Liver (tissue), 3 donors: ENCODE measurements around the gene F8.

Experiments used
- JUND ChIP-seq, 2 donors: IDR thresholded peaks; 2 replicates each; pipeline ENCODE4 v1.6.1; 2016; ENCODE audit warnings: antibody characterized with exemption in 2 of 2
- RAD21 ChIP-seq, 2 donors: IDR thresholded peaks; 2 replicates each; pipeline ENCODE4 v1.6.1; 2016; ENCODE audit warnings: antibody characterized with exemption in 2 of 2, mild to moderate bottlenecking in 2 of 2
- TAF1 ChIP-seq: conservative IDR thresholded peaks from 2 replicates; pipeline ENCODE4 v1.6.1; 2016; ENCODE audit warnings: antibody characterized with exemption, mild to moderate bottlenecking
- YY1 ChIP-seq: IDR thresholded peaks from 2 replicates; pipeline ENCODE4 v1.6.1; 2016; ENCODE audit warnings: antibody characterized with exemption, mild to moderate bottlenecking
- TF ChIP-seq, protein P1 (sequence below): fragments of 150-350 bp; IDR thresholded peaks from 2 replicates; pipeline ENCODE4 v1.5.1; 2017; ENCODE audit warnings: improper control_type of control experiment, low read depth, low read length; ENCODE audit not compliant: missing input control
- TF ChIP-seq, protein P2 (sequence below): IDR thresholded peaks from 2 replicates; pipeline ENCODE4 v1.6.1; 2016; ENCODE audit warnings: antibody characterized with exemption
- TF ChIP-seq, protein P3 (sequence below): IDR thresholded peaks from 2 replicates; pipeline ENCODE4 v1.6.1; 2016; ENCODE audit warnings: antibody characterized with exemption, mild to moderate bottlenecking
- TF ChIP-seq, protein P4 (sequence below): IDR thresholded peaks from 2 replicates; pipeline ENCODE4 v1.6.1; 2016; ENCODE audit warnings: antibody characterized with exemption
- donor health status: healthy.
- donor health status: healthy.

DNA sequence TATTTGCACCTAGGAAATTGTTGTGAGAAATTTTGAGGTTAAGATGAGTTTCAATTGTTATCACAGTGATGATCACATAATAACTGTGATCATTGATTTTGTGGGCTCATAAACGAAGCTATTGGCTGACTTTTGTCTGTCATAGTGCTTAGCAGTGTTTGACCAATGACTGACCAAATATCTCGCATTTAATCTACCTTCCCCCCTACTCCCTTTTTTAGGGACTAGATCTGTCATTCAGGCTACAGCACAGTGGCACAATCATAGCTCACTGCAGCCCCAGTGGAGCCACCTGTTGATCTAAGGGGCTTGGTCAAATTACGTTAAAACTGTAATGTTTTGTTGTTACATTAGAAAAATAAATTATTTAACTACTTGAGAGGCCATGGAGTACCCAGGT is 5.6 kb upstream of the F8 start:
- TF ChIP-seq JUND (IDR thresholded peaks at IDR 0.05) (no peak), RAD21 (IDR thresholded peaks at IDR 0.05) (no peak), YY1 (no peak), TAF1 (no peak)
- TF ChIP-seq, protein P1, sequence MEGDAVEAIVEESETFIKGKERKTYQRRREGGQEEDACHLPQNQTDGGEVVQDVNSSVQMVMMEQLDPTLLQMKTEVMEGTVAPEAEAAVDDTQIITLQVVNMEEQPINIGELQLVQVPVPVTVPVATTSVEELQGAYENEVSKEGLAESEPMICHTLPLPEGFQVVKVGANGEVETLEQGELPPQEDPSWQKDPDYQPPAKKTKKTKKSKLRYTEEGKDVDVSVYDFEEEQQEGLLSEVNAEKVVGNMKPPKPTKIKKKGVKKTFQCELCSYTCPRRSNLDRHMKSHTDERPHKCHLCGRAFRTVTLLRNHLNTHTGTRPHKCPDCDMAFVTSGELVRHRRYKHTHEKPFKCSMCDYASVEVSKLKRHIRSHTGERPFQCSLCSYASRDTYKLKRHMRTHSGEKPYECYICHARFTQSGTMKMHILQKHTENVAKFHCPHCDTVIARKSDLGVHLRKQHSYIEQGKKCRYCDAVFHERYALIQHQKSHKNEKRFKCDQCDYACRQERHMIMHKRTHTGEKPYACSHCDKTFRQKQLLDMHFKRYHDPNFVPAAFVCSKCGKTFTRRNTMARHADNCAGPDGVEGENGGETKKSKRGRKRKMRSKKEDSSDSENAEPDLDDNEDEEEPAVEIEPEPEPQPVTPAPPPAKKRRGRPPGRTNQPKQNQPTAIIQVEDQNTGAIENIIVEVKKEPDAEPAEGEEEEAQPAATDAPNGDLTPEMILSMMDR = no peak
- TF ChIP-seq, protein P2, sequence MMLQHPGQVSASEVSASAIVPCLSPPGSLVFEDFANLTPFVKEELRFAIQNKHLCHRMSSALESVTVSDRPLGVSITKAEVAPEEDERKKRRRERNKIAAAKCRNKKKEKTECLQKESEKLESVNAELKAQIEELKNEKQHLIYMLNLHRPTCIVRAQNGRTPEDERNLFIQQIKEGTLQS = no peak
- TF ChIP-seq, protein P3, sequence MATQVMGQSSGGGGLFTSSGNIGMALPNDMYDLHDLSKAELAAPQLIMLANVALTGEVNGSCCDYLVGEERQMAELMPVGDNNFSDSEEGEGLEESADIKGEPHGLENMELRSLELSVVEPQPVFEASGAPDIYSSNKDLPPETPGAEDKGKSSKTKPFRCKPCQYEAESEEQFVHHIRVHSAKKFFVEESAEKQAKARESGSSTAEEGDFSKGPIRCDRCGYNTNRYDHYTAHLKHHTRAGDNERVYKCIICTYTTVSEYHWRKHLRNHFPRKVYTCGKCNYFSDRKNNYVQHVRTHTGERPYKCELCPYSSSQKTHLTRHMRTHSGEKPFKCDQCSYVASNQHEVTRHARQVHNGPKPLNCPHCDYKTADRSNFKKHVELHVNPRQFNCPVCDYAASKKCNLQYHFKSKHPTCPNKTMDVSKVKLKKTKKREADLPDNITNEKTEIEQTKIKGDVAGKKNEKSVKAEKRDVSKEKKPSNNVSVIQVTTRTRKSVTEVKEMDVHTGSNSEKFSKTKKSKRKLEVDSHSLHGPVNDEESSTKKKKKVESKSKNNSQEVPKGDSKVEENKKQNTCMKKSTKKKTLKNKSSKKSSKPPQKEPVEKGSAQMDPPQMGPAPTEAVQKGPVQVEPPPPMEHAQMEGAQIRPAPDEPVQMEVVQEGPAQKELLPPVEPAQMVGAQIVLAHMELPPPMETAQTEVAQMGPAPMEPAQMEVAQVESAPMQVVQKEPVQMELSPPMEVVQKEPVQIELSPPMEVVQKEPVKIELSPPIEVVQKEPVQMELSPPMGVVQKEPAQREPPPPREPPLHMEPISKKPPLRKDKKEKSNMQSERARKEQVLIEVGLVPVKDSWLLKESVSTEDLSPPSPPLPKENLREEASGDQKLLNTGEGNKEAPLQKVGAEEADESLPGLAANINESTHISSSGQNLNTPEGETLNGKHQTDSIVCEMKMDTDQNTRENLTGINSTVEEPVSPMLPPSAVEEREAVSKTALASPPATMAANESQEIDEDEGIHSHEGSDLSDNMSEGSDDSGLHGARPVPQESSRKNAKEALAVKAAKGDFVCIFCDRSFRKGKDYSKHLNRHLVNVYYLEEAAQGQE = no peak
- TF ChIP-seq, protein P4, sequence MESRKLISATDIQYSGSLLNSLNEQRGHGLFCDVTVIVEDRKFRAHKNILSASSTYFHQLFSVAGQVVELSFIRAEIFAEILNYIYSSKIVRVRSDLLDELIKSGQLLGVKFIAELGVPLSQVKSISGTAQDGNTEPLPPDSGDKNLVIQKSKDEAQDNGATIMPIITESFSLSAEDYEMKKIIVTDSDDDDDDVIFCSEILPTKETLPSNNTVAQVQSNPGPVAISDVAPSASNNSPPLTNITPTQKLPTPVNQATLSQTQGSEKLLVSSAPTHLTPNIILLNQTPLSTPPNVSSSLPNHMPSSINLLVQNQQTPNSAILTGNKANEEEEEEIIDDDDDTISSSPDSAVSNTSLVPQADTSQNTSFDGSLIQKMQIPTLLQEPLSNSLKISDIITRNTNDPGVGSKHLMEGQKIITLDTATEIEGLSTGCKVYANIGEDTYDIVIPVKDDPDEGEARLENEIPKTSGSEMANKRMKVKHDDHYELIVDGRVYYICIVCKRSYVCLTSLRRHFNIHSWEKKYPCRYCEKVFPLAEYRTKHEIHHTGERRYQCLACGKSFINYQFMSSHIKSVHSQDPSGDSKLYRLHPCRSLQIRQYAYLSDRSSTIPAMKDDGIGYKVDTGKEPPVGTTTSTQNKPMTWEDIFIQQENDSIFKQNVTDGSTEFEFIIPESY = no peak
